Activated T-cell treated with anti-CD3 and anti-CD28 coated beads for 4 hours (primary cell): Measurements from ENCODE around the gene ARHGAP24.
"Not testable (repeated sequence)": the region's sequence is repeated elsewhere in the genome, so short reads cannot be mapped to it uniquely, and the experiment has no call there.

Experiments
- DNase-seq: peaks from one replicate; pipeline ENCODE4 v3.0.0-alpha.2; 2020

ARHGAP24 gene

GRCh38 chr4:85824166-85824945, 349.4 kb downstream of the ARHGAP24 start:
- no peak for DNase-seq

- DNase-seq, result no peak
These were observed 351.2 kb downstream of the ARHGAP24 start for GRCh38 chr4:85826060-85826678.

- DNase-seq, result no peak
These were observed 353.3 kb downstream of the ARHGAP24 start for GRCh38 chr4:85828027-85828890.

- no peak for DNase-seq
These were observed 354.5 kb downstream of the ARHGAP24 start for GRCh38 chr4:85829276-85830051.

DNA sequence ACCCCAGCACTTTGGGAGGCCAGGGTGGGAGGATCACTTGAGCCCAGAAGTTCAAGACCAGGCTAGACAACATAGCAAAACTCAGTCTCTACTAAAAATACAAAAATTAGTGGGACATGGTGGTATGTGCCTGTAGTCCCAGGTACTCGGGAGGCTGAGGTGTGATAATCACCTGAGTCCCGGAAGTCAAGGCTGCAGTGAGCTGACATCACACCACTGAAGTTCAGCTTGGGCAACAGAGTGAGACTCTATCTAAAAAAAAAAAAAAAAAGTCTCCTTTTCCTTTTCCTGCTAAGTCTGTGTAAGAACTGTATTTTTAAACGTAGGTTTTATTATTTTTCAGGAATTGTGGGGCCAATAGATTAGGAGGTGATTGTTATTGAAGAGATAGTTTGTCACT, 356.7 kb downstream of the ARHGAP24 start:
- no peak for DNase-seq

DNA sequence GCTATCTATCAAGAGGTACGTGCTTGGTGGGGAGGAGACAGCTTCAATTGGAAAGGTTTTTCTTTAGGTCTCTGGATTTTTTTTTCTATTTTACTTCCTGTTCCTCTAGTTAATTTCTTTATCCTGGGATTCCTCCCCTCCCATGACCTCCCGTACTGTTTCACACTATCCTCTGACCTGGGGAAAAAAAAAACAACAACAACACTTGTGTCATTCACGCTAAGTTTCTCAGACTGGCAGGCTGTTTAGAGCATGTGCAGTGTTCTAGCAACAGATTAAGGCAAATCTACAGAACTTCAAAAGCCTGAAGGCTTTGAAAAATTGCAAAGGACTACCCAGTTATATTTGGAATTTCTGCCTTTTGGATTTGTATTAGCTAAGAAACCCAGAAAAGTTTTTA, 358.4 kb downstream of the ARHGAP24 start:
- no peak for DNase-seq

DNA sequence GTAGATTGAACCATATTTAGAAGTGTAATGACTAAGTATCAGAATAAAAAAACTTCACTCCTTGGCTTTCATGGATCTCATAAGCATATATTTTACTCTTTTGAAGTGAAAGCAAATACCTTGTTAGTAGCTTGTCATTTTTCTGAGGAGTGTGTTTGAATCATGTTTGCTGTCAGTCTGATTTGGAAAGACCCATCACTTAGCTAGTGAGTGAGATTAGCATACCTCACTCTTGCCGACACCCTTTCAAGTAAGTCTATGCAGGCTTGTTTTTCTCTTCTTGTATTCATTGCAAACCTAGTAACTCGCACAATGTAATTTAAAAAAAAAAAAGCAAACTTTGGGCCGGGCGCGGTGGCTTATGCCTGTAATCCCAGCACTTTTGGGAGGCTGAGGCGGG, 360.0 kb downstream of the ARHGAP24 start:
- no peak for DNase-seq

GRCh38 chr4:85836588-85837438, 361.9 kb downstream of the ARHGAP24 start:
- no peak for DNase-seq

DNA sequence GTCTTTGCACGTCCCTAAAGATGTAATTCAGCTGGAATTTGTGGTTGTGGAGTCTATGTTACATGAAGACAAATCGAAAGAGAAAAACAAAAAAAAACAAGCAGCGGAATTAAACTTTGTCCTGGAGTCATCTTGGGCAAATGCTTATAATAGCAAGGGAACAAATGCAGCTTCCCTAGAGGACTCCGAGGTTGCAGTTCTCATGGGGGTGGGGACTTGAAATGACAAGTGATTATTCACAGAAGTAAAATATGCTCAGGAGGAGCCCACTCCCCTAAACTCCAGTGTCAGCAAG, 362.4 kb downstream of the ARHGAP24 start:
- no peak for DNase-seq

- DNase-seq, result not testable (repeated sequence)
These were observed 365.1 kb downstream of the ARHGAP24 start for GRCh38 chr4:85839981-85840451.

DNA sequence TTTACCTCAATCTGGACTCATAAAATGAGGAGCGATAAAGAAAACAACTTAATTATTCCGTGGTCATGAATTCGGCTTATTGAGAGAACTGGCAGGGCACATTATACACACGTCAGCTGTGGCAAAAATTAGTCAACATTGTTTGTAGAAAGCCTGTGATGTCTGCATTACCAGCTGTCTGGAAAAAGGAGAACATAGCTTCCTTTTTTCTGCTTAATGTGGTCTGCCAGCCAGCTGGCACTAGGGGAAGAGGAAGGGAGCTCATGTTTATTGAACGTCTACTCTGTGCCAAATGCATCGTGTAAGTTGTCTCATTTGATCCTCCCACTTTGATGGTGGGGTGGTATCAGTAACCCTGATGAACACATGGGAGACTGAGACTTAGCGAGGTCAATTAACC, 367.6 kb downstream of the ARHGAP24 start:
- DNase-seq, result no peak

- not testable (repeated sequence) for DNase-seq
These were observed 378.8 kb downstream of the ARHGAP24 start for GRCh38 chr4:85853740-85854139.

DNA sequence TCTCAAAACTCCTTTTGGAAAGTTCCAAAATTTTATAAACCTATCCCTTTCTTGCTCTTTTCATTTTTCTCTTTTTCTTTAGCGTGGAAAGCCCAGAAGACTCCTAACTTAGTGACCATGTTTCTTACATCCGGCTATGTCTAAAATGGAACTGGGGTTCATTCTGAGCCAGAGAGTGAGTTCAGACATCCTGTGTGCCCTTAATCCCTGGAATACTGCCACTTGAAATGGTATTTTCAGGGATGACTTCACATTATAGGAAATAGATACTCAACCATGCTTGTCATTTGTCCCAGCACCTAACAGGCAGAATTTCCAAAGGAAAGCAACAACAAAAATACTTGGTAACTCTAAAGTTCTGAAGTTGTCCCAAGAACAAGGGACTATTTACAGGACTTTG, 379.6 kb downstream of the ARHGAP24 start:
- no peak for DNase-seq

GRCh38 chr4:85860066-85860740, 385.3 kb downstream of the ARHGAP24 start:
- DNase-seq, result no peak

- no peak for DNase-seq
These were observed 386.3 kb downstream of the ARHGAP24 start for GRCh38 chr4:85861064-85861765.

- DNase-seq, result no peak
These were observed 387.9 kb downstream of the ARHGAP24 start for GRCh38 chr4:85862896-85863295.

- no peak for DNase-seq
These were observed 389.6 kb downstream of the ARHGAP24 start for GRCh38 chr4:85864259-85865205.

DNA sequence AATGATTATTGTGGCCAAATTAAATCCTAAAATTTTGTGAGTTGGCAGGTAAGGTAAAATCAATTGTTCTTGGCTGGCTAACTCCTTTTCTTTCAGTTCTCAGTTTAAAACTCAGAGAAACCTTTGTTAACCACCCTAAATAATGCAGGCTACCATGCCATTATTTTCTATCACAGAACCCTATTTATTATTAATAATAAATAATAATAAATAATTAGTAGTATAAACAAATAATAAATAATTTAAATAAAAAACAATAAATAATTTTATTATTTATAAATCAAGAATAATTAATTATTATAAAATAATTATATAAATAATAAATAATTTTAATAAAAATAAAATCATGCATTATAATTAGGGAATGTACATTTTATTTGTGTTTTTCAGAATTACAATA, 390.3 kb downstream of the ARHGAP24 start:
- DNase-seq, result no peak

GRCh38 chr4:85866508-85866907, 391.6 kb downstream of the ARHGAP24 start:
- DNase-seq, result no peak
